KMS-11 (cell line): ENCODE measurements around the gene LRPAP1.

ENCODE experiments used
- H2AFZ ChIP-seq: fragments of 200-600 bp; sonication (generic); 2 replicates; pipeline ENCODE4 v1.6.1; 2016; ENCODE audit warnings: antibody characterized with exemption, mixed run types, low read depth
- H3K27ac ChIP-seq: fragments of 200-600 bp; sonication (generic); 2 replicates; pipeline ENCODE4 v1.6.1; 2016; ENCODE audit warnings: mild to moderate bottlenecking, mixed run types
- H3K27me3 ChIP-seq: fragments of 200-600 bp; sonication (generic); 2 replicates; pipeline ENCODE4 v1.6.1; 2017; ENCODE audit warnings: mild to moderate bottlenecking, low read depth, mixed run types, moderate library complexity; ENCODE audit not compliant: insufficient read depth
- H3K36me3 ChIP-seq: fragments of 200-600 bp; sonication (generic); 2 replicates; pipeline ENCODE4 v1.6.1; 2017; ENCODE audit warnings: mild to moderate bottlenecking, mixed run types; ENCODE audit not compliant: insufficient read depth
- H3K4me1 ChIP-seq: fragments of 200-600 bp; sonication (generic); 2 replicates; pipeline ENCODE4 v1.6.1; 2016; ENCODE audit warnings: mild to moderate bottlenecking, low read depth, mixed run types; ENCODE audit not compliant: poor library complexity, severe bottlenecking
- H3K4me2 ChIP-seq: fragments of 200-600 bp; sonication (generic); 2 replicates; pipeline ENCODE4 v1.7.0; 2016; ENCODE audit warnings: mild to moderate bottlenecking, mixed run types
- H3K4me3 ChIP-seq: fragments of 200-600 bp; sonication (generic); IDR thresholded peaks from 2 replicates; pipeline ENCODE4 v1.6.1; 2017; ENCODE audit warnings: low read depth, low read length, mixed read lengths; ENCODE audit not compliant: insufficient read depth
- H3K79me2 ChIP-seq: fragments of 200-600 bp; sonication (generic); 2 replicates; pipeline ENCODE4 v1.6.1; 2016; ENCODE audit warnings: low read depth, mixed run types; ENCODE audit not compliant: insufficient read depth
- H3K9ac ChIP-seq: fragments of 200-600 bp; sonication (generic); 2 replicates; pipeline ENCODE4 v1.6.1; 2016; ENCODE audit warnings: mild to moderate bottlenecking, mixed run types
- H4K20me1 ChIP-seq: fragments of 200-600 bp; sonication (generic); 2 replicates; pipeline ENCODE4 v1.6.1; 2016; ENCODE audit warnings: mild to moderate bottlenecking, mixed run types; ENCODE audit not compliant: insufficient read depth
- TF ChIP-seq, protein P1 (sequence below): fragments of 200-600 bp; sonication (generic); conservative IDR thresholded peaks from 2 replicates; pipeline ENCODE4 v1.6.1; 2017; ENCODE audit warnings: low read depth, mild to moderate bottlenecking, antibody characterized with exemption, low read length, moderate library complexity, mixed read lengths

The LRPAP1 gene

DNA sequence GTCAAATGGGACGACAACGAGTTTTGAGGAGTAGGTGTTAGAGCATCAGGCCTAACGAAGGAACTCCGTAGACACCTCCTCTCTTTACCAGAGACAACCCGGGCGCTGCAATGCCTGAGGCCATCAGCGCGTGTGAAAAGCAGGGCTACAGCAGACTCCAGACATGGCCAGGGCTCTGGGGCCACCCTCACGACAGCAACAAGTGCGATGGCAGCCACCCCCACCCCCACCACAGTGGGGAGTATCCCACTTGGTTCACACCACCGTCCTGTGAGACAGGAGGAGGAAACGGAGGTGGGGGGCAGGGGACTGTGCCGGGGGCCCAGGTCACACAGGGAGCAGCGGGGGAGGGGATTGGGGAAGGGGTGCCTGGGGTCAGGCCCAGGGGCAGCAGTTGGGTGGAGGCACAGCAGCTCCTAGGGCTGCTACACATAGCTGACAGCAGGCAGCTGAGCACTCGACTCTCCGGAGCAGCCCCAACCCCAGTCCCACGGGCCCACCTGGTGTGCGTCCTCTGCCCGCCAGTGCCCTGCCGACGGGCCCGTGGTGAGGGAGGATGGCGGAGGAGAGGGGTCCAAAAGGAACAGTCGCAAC, 8.5 kb downstream of the LRPAP1 start:
- Histone ChIP-seq H3K9ac (no peak overlapping the region), H3K4me2 (no peak overlapping the region), H3K27me3 (no peaks in the 10 kb centered on the region), H3K36me3 (no peaks in the 10 kb centered on the region), H4K20me1 (no peaks in the 10 kb centered on the region), H3K4me3 (no peak overlapping the region), H3K4me1 (no peaks in the 10 kb centered on the region), H2AFZ (no peak overlapping the region), H3K79me2 (no peaks in the 10 kb centered on the region), H3K27ac (no peak overlapping the region)
- TF ChIP-seq, protein P1, sequence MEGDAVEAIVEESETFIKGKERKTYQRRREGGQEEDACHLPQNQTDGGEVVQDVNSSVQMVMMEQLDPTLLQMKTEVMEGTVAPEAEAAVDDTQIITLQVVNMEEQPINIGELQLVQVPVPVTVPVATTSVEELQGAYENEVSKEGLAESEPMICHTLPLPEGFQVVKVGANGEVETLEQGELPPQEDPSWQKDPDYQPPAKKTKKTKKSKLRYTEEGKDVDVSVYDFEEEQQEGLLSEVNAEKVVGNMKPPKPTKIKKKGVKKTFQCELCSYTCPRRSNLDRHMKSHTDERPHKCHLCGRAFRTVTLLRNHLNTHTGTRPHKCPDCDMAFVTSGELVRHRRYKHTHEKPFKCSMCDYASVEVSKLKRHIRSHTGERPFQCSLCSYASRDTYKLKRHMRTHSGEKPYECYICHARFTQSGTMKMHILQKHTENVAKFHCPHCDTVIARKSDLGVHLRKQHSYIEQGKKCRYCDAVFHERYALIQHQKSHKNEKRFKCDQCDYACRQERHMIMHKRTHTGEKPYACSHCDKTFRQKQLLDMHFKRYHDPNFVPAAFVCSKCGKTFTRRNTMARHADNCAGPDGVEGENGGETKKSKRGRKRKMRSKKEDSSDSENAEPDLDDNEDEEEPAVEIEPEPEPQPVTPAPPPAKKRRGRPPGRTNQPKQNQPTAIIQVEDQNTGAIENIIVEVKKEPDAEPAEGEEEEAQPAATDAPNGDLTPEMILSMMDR, result no peak

DNA sequence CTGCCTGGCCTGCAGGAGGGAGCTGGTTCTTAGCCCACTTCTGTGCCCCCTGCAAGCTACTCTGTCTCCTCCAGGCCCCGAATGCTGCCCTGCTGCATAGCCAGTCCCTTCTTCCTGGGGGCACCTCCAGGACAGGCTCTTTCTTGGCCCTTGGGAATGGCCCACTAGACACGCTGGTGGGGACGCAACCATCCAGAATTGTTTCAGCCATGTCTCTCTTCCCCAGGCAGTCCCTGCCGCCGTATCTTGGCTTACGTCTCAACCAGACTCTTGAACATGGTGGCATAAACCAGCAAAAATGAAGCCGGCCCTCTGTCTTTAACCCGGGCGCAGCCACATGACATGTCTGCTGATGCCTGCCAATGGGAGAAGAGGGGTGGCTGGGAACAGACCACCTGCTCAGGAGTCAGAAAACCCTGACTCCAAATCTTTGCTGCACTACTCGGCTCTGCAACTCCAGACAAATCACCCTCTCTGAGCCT, 9.0 kb downstream of the LRPAP1 start:
- Histone ChIP-seq H3K36me3 (no peaks in the 10 kb centered on the region), H3K9ac (no peak overlapping the region), H3K27me3 (no peaks in the 10 kb centered on the region), H3K4me3 (no peak overlapping the region), H2AFZ (no peak overlapping the region), H3K27ac (no peak overlapping the region), H3K4me1 (no peaks in the 10 kb centered on the region), H3K79me2 (no peaks in the 10 kb centered on the region), H4K20me1 (no peaks in the 10 kb centered on the region), H3K4me2 (no peak overlapping the region)
- TF ChIP-seq, protein P1, result no peak

DNA sequence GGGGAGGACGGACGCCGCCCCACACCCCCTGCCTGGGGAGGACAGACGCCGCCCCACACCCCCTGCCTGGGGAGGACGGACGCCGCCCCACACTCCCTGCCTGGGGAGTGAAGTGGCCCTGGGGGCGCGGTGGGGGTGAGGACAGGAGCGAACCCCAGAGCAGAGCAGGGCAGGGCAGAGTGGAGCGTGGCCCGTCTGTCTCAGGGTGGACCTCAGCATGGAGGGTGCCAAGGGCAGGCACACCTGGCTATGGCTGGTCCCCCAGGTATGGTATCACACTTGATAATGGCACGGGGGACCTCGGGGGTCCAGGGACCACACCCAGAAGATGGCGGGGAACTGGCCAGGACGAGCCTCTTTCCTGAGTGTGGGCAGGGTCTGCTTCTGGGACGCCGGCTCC, 9.6 kb downstream of the LRPAP1 start:
- no peaks in the 10 kb centered on the region for H3K4me1 ChIP-seq
- H3K27me3 ChIP-seq, result no peaks in the 10 kb centered on the region
- H3K9ac ChIP-seq, result no peak overlapping the region
- no peak overlapping the region for H3K4me2 ChIP-seq
- H4K20me1 ChIP-seq, result no peaks in the 10 kb centered on the region
- TF ChIP-seq, protein P1, result no peak
- no peaks in the 10 kb centered on the region for H3K36me3 ChIP-seq
- H2AFZ ChIP-seq, result no peak overlapping the region
- H3K4me3 ChIP-seq, result no peak overlapping the region
- H3K27ac ChIP-seq, result no peak overlapping the region
- no peaks in the 10 kb centered on the region for H3K79me2 ChIP-seq

DNA sequence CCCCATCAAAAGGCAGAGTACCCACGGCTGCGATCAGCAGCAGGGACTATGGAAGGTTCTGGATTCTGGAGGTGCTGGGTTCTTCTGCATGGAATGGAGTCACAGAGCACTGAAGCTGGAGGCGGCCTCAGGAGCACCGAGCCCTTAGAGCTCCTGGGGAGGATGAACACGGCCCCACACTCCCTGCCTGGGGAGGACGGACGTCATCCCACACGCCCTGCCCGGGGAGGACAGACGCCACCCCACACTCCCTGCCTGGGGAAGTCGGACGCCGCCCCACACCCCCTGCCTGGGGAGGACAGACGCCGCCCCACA, 9.9 kb downstream of the LRPAP1 start:
- no peaks in the 10 kb centered on the region for H3K27me3 ChIP-seq
- no peak overlapping the region for H3K27ac ChIP-seq
- no peaks in the 10 kb centered on the region for H3K4me1 ChIP-seq
- no peak overlapping the region for H3K4me2 ChIP-seq
- no peaks in the 10 kb centered on the region for H4K20me1 ChIP-seq
- no peak overlapping the region for H3K9ac ChIP-seq
- H2AFZ ChIP-seq, result no peak overlapping the region
- H3K79me2 ChIP-seq, result no peaks in the 10 kb centered on the region
- H3K36me3 ChIP-seq, result no peaks in the 10 kb centered on the region
- no peak overlapping the region for H3K4me3 ChIP-seq
- TF ChIP-seq, protein P1, result no peak
